ENCODE measurements around the gene AKR1D1. TPM values are rescaled to one million over a fixed set of nuclear protein-coding genes. Genes with fewer than 3 reads are reported as not detected.
"Not testable (repeated sequence)": the region's sequence is repeated elsewhere in the genome, so short reads cannot be mapped to it uniquely, and the experiment has no call there.

The AKR1D1 gene
- total RNA-seq, 2 donors from 2014 or later = not detected

DNA sequence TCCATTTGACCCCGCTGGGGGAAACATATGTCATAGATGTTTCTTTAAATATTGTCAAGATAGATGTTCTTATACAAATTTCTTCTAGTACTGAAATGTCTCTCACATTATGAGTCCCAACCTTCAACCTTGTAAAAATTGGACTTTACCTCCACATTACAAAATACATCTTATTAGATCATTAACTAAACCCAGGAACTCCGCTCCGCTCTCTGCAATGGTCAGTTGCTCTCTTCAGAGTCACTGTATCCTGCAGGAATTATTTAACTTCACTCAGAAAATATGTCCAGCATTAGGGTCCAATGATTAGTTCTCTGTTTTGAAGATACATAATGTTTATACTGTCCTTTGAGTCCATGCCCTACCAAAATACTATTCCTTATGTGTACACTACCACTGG lies 8.5 kb upstream of the AKR1D1 start:
- intact Hi-C loops (cut with DNase I, micrococcal nuclease) = no loop called here
- DNase-seq = no peak
- ATAC-seq = no peak

DNA sequence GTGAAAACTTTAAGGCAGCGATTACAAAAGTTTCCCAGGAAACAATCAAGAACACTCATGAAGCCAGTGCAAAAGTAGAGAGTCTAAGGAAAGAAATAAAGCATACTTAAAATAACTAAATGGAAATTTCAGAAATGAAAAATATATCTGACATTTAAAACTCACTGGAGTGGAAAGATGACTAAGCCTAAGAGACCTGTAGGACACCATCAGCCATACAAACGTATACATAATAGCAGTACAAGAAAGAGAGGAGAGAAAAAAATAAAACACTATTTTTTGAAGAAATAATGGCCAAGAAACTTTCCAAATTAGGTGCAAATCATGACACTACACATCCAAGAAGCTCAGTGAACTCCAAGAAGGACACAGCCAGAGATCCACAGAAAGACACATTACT lies 5.4 kb upstream of the AKR1D1 start:
- no peak for DNase-seq
- ATAC-seq = no peak
- intact Hi-C loops (cut with DNase I, micrococcal nuclease) = no loop called here

DNA sequence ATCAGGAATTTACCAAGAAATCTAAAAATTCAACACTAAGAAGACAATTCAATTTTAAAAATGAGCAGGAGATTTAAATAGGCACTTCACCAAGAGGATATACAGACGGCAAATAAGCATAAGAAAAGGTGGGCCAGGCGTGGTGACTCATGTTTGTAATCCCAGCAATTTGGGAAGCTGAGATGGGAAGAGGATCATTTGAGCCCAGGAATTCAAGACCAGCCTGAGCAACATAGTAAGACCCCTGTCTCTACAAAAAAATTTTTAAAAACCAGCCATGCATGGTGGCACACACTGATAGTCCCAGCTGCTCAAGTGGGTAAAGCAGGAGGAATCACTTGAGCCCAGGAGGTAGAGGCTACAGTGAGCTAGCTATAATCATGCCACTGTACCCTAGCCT lies 3.5 kb upstream of the AKR1D1 start:
- intact Hi-C loops (cut with DNase I, micrococcal nuclease) = no loop called here
- ATAC-seq (no peak), DNase-seq (no peak)

DNA sequence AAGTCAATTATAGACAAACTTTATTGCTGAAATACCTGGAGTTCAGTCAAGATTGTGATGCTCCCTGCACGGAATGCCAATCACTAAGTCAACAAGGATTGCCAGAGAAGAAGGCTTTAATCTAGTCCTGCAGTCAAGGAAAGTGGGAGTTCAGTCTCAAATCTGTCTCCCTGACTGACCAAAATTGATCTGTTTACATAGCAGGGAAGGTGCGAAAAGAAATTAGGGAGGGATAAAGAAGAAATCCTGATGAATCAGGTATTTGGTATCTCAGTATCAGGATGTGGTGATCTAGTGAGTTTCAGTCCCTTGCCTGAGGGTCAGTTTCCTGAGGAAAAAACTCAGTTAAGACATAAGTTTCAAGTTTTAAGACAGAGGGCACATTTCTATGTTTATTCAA lies 2.1 kb upstream of the AKR1D1 start:
- intact Hi-C loops (cut with DNase I, micrococcal nuclease) = no loop called here
- ATAC-seq = no peak

DNA sequence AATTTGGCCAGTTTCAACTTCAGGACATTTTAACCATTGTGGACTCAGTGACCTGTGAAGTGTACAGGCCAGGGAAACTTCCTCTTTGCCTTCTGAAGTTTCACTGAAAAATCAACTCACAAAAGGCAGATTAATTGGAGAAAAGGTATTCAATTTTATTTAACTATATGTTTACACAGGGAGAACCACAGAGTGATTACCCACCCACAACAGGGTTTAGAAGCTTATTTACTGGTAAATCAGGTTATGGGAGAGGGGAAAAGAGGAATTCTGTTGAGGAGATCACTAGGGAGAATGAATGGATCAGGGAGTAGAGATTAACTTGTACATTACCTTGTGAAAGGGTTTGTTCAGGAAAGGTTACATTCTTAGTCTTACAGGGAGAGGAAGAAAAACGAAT lies 1.7 kb upstream of the AKR1D1 start:
- no peak for ATAC-seq
- intact Hi-C loops (cut with DNase I, micrococcal nuclease) = no loop called here
- no peak for DNase-seq

More for the DNA sequence above, 2.1 kb upstream of the AKR1D1 start:
- no peak for DNase-seq

DNA sequence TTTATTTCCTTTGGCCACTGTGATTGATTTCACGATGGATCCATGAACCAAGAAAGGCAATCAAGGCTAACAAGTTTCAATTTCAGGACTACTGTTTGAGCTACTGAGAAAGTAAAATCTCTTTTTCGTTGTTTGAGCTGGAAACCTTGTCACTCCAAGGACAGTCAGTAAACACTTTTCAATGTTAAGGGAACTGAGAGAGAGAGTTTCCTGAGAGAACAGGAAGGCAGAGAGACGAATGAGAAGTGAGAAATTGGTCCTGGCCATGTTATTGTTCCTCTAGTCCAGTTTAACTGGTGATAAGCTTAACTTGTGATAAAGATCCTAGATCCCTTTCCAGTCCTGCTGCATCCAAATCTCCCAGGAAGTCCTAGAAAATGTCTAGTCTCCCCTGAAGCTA lies 909 bp upstream of the AKR1D1 start:
- ATAC-seq (no peak), DNase-seq (no peak)
- intact Hi-C loops (cut with DNase I, micrococcal nuclease) = no loop called here

DNA sequence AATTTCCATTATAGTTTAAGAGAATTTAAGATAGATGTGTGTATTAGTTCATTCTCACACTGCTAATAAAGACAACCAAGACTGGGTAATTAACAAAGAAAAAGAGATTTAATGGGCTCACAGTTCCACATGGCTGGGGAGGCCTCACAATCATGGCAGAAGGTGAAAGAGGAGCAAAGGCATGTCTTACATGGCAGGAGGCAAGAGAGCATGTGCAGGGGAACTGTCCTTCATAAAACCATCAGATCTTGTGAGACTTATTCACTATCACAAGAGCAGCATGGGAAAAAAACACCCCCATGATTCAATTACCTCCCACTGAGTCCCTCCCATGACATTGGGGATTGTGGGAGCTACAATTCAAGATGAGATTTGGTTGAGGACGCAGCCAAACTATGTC lies 473 bp upstream of the AKR1D1 start:
- DNase-seq; intact Hi-C loops (cut with DNase I, micrococcal nuclease); ATAC-seq: not testable (repeated sequence)

DNA sequence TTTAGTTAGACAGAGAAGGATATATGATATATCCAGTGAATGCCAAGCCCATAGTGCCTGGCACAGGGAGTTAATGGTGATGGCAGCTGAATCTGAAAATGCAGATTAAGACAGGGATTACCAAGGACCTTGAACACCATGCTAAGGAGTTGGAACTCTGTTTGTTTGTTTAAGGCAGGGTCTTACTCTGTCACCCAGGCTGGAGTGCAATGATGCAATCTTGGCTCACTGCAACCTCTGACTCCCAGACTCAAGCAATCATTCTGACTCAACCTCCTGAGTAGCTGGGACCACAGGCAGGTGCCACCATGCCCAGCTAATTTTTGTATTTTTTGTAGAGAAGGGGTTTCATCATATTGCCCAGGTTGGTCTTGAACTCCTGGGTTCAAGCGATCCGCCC lies 1.6 kb downstream of the AKR1D1 start:
- DNase-seq (no peak), ATAC-seq (no peak)
- intact Hi-C loops (cut with DNase I, micrococcal nuclease) = no loop called here

DNA sequence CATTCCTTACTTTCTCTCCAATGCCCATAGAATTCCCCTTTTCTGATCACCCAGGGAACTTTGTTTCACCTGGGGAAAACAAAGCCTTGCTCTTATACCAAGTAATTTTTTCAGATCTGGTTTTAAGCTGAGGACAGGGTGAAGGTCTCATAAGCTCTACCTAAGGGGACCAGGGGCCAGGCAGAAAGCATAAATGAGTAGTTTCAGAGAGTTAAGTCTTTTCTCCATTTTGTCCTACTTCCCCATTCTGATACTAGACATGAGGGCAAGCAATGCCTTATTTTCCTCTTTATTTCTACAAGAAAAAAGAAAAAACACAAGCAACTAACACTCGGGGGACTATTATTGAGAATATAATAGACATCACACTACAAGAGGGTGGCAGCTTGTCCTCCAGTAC lies 2.9 kb downstream of the AKR1D1 start:
- intact Hi-C loops (cut with DNase I, micrococcal nuclease) = no loop called here
- ATAC-seq (no peak), DNase-seq (no peak)

DNA sequence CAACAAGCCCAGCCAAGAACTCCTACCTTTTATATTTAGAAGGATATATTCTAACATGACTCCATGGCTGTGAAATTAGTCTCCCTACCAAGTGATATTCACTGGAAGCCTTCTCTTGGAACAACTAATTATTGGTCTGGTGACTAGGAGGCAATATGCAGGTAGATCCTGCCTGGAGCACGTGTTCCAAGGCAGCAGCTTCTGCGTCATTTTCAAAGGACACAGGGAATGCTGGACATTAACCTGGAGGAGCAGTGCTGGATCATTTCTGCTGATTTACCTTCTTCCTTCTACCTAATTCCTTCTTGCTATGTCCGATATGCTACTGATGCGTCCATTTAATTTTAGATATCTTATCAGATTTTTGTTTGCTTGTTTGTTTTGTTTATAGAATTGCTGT lies 5.6 kb downstream of the AKR1D1 start:
- ATAC-seq (no peak), DNase-seq (no peak)
- intact Hi-C loops (cut with DNase I, micrococcal nuclease) = no loop called here

DNA sequence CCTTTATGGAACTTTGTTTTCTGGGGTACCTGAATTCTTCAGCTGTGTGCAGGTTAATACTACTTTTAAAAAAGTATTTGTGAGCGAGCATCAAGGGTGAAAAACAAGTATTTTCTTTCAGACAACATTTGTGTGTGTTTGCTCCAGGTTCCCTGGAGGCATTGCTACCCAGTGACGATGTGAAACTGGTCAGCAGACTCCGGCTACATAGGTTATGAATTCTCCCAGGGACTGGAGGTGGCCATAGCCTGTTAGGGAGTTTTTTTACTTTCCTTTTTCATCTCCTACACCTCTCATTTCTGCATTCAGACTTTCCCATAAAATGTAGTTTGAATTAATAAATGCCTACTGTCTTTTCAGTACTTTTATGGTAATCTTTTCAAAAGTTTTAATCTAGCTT lies 7.6 kb downstream of the AKR1D1 start:
- no peak for DNase-seq
- no peak for ATAC-seq
- intact Hi-C loops (cut with DNase I, micrococcal nuclease) = no loop called here

DNA sequence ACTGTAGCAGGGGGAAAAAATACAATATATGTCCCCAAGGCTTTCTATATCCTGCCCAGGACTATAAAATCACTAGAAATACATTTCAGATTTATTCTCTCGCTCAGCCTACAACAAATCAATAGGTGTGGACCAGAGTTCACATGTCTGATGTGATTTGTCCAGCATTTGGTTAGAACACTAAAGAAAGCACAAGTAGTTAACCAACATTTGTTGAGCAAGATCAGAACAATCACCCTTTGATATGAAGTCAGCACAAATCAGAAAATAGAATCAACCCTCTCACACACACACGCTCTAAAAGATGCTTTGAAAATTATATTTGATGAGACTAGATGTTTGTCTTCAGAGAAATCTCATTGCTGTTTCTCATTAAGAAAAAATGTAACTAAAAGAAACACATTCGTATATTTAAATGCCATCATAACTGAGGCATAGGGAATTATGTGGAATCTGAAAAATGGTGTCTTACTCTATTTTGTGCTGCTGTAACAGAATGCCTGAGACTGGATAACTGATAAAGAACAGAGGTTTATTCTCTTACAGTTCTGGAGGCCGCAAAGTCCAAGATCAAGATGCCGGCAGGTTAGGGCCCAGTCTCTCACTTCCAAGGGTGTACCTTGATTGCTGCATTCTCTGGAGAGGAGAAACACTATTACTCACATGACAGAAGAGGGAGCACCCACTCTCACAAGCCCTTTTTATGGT lies 10.5 kb downstream of the AKR1D1 start:
- intact Hi-C loops (cut with DNase I, micrococcal nuclease) = no loop called here
- DNase-seq (no peak), ATAC-seq (no peak)

DNA sequence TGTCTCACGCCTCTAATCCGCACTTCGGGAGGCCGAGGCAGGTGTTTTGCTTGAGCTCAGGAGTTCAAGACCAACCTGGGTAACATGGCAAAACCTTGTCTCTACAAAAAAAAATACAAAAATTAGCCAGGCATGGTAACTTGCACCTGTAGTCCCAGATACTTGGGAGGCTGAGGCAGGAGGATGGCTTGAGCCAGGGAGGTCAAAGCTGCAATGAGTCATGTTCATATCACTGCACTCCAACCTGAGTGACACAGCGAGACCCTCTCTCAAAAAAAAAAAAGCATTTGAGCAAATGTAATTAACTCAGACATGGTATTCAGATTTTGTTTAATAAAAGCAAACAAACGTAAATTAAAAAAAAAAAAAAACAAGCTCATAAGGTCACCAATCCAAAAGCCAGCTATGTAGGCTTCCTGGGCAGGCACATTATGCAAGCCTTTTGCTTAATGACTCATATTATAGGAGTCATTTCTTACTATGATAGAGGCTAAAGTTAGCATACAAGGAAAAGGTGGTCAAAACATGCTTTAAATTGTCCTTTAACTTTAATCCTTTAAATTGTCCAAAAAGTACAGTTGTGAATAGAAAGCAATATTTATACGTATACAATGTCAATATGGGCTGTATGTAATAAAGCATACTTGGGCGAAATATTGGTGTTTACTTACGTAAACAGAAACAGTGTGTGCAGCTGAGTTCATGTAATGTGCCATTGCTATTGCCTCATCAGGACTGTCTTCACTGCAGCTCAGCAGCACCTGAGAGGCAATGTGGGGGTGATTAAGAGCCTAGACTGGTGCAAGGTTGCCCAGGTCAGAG lies 13.0 kb downstream of the AKR1D1 start:
- intact Hi-C loops (cut with DNase I, micrococcal nuclease) = no loop called here
- ATAC-seq (peak; percentile 55), DNase-seq (no peak)

DNA sequence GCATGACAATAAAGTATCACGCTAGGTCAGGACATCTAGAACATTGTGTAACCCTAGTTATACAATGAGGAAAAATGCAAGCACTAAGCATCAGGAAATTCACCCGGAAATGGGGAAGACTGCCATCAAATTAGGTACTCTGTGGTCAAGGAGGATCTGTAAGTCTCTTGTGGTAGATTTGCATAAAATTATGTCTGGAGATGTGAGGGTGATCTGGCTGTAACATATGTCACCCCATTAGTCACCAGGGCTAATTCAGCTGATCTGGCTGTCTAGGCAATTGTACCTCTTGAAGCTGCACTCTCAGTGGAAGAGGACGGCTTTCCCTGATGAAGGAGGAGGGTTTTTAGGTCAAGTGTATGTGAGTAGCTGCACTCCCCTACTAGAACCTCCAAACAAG lies 14.8 kb downstream of the AKR1D1 start:
- ATAC-seq = no peak
- DNase-seq = no peak
- intact Hi-C loops (cut with DNase I, micrococcal nuclease) = no loop called here

DNA sequence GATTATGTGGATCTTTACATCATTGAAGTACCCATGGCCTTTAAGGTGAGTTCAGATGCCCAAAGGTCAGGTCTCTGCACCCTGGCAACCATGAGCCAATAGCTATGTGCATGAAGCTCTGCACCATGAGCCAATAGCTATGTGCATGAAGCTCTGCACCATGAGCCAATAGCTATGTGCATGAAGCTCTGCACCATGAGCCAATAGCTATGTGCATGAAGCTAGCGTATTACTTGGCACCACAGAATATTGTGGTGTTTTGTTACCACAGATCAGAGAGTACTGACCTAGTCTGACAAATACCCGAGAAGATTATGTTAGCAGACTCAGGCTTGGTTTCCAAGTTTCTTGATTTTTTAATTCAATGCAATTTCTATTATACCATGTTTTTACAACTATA lies 15.6 kb downstream of the AKR1D1 start:
- ATAC-seq; intact Hi-C loops (cut with DNase I, micrococcal nuclease); DNase-seq: not testable (repeated sequence)

DNA sequence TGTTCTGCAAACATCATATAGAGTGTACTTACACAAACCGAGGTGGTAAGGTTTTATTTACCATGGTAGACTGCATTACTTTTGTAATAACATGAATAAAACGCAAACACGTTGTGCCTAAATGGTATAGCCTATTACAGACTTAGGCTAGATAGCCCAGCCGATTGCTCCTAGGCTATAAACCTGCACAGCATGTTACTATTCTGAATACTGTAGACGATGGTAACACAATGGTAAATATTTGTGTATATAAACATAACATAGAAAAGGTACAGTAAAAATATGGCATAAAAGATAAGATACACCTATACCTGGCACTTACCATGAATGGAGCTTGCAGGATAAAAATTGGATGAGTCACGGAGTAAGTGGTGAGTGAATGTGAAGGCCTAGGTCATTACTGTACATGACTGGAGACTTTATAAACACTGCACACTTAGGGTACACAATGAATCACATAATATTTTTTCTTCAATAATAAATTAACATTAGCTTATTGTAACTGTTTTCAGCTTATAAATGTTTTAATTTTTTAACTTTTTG lies 16.3 kb downstream of the AKR1D1 start:
- DNase-seq (no peak), ATAC-seq (peak; percentile 68)

DNA sequence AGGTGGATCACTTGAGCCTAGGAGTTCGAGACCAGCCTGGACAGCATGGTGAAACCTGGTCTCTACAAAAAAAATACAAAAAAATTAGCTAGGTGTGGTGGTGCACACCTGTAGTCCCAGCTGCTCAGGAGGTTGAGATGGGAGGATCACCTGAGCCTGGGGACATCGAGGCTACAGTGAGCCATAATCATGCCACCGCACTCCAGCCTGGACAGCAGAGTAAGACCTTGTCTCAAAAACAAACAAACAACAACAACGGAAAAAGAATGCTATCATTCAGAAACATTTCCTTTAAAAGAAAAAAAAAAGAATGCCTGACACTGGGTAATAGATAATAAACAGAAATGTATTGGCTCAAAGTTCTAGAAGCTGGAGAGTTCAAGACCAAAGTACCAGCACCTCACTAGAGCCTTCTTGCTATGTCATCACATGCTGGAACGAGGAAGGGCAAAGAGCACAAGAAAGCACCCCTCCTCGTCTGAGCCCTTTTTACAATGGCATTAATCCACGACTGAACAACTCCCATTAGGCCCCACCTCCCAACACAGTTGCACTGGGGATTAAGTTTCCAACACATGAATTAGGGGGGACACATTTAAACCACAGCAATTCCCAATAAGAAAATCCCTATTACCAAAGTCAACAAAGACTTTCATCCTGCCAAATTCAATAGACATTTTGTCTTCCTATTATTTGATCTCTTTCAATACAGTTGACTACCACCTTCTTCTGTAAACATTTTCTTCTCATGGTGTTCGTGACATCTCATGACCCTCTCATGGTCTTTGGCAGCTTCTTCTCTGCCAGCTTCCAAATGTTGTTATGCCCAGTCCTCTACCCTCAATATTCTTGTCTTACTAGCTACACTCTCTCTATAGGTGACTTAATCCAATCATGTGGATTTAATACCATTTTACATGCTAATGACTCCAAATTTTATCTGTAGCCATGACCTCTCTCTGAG lies 20.0 kb downstream of the AKR1D1 start:
- DNase-seq (no peak), ATAC-seq (peak; percentile 90)
- intact Hi-C loops (cut with DNase I, micrococcal nuclease) = no loop called here

More for the DNA sequence above, 16.3 kb downstream of the AKR1D1 start:
- intact Hi-C loops (cut with DNase I, micrococcal nuclease) = no loop called here

DNA sequence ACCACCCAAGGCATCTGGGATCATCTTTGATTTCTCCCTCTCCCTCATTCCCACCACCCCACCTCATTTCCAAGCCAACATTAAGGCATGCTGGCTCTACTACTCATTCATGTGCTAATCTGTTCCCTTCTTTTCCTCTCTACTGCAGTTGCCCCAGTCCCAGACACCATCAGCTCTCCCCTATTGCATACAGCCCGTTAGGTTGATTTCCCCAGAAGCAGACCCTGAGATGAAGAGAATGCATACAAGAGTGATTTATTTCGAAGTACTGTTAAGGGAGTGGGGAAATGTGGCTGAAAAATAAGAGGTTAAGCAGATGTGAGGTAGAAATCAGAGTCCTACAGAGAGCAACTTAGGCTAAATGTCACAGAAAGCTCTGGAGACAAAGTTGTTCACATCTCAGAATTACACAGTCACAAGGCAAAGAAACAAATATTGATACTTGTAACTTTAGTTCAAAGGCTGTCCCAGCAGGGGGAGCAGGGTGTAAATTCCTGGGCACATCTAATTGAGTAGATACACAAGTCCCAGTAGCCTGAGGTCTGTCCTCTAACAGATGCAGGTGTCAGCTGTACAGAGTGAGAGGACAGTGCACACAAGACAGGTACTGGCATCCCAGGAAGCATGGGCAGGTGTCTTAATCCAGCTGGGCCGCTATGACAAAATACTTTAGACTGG lies 20.9 kb downstream of the AKR1D1 start:
- DNase-seq = peak in 1 of 2 donors; percentile 38
- intact Hi-C loops (cut with DNase I, micrococcal nuclease) = no loop called here
- peak; percentile 38 for ATAC-seq

DNA sequence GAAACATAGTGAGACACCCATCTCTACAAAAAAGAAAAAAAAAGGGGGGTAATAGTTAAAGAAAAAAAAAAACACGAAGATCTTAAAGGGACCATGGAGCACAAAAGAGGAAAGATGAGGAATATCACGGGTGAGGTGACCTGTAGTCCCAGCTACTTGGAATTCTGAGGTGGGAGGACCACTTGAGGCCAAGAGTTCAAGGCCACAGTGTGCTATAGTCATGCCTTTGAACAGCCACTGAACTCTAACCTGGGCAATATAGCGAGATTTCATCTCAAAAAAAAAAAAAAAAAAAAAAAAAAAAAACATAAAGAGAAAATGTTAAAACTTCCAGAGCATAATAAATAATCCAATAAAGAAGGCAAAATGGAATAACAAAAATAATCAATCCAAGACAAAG lies 23.6 kb downstream of the AKR1D1 start:
- ATAC-seq (no peak), DNase-seq (no peak)
- intact Hi-C loops (cut with DNase I, micrococcal nuclease) = no loop called here

Measured in left colon (tissue), 2 donors.